Hematopoietic multipotent progenitor cell treated with erythropoietin and hydrocortisone succinate and interleukin-3 and kit ligand, for 17 days (in vitro differentiated cells): ENCODE data around the gene CASS4.
A peak's percentile ranks its signal among the peaks of the same experiment; 100 is the strongest.
"Not testable (repeated sequence)": the region's sequence is repeated elsewhere in the genome, so short reads cannot be mapped to it uniquely, and the experiment has no call there.

ENCODE experiments used
- DNase-seq: peaks from one replicate; pipeline ENCODE4 v3.0.0-alpha.2; 2015; ENCODE audit warnings: low spot score

Gene CASS4

DNA sequence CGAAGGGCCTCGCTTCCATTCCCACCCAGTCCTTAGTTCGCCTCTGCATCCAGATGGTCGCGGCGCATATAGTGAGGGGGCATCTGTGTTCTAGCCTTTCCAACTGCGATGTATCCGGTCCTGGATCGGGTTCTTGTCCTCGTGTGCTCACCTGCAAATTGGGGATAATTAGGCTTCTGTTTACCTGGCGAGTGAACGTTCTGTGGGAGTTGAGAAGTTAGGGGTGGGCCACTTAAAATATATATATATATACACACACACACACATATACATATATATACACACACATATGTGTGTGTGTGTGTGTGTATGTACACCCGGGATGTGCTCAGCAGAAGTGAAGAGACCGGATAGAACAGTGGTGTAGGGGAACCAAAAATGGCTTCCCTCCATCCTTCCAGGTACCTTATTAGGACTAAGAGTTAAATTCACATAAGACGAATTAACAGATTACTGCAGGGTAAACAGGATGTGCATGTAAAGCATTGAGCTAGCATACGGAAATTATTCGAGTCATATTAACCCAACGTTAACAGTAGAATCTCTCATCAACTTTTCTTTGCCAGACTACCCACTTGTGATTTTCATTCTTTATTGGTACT lies 19.1 kb upstream of the CASS4 start:
- no peak for DNase-seq

DNA sequence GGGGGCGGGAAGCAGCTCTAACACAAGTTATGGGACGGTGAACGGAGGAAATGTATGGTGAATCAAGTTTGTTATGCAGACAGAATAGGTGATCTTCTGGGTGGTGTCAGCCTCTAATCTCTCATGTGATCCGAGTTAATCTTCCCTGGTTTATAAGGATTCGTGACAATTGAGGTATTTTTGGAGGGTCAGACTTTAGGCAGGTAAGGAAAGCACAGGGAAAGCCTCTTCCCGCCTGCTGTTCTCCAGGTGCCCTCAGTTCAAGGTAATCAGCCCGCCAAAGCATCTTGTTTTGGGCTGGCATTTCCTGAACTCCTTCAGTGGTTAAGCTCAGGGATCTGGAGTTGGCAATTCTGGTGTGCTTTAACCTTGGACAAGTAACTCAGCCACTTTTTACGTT lies 18.4 kb upstream of the CASS4 start:
- no peak for DNase-seq

DNA sequence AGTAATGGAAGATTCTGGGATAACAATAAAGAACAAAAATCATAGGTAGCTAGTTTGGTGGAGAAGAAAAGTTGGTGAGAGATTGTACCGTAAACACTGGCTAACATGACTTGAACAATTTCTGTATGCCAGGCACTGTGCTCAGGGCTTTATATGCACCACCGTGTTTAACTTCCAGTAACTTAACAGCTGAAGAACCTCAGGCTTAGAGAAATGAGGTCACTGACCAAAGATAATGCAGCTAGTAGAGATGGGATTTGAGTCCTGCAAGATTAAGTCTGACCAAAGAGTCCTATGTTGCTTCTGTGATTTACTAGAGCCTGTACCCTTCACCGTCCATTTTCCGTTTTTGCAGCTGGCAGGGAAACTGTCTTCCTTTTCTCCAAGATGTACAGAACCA lies 16.9 kb upstream of the CASS4 start:
- no peak for DNase-seq

DNA sequence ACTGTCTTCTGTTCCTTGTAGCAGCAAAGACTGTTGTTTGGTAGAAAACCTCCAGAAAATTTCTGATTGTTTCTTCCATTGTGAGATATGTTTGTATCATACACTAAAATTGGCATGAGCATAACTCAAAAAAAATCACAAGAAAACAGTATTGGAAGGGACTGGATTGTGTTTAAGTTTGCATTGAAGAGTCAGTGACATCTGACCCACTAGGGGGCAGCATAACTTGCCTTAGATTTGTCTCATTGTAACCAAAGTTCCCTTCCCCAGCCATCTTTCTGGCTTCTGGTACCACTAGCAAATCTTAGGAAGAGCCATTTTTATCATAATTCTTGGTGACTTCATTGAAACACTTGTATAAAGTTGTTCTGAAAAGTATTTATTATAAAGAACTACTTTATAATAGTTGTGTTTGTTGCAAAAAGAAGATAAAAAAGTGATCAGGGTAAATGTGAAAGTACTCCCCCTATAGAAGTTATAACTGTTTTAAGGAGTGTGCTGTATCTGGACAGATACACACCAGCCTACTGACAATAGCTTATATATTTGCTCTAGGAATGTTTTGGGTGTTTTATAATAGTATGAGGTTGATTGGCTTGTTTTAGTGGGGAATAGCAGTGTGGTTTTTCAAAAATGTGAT lies 11.9 kb upstream of the CASS4 start:
- peak; percentile 85 for DNase-seq

DNA sequence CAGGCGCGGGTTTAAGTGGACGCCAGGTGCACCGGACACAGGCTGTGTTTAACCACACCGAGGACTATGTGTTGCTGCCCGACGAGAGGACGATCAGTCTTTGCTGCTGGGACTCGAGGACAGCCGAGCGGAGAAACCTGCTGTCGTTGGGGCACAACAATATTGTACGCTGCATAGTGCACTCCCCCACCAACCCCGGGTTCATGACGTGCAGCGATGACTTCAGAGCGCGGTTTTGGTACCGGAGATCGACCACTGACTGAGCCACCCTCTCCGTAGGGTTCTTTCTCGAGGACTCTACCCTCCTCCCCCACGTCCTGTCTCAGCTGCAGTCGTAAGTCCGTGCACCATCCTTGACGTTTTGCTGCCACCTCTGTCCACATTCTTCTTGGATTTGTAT lies 8.6 kb upstream of the CASS4 start:
- DNase-seq, result no peak

DNA sequence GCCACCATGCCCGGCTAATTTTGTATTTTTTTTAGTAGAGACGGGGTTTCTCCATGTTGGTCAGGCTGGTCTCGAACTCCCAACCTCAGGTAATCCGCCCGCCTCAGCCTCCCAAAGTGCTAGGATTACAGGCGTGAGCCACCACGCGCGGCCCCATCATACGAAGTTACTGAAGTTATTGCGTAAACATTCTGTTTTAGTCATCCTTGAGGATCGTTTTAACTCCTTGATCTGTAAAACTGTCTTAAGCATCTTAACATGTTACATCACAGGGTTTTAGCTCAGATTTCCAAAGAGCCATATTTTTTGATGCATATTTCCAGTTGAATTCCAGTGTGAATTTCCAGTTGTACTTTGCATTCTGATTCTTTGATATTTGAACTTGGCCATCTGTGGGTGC lies 6.7 kb upstream of the CASS4 start:
- DNase-seq, result not testable (repeated sequence)

DNA sequence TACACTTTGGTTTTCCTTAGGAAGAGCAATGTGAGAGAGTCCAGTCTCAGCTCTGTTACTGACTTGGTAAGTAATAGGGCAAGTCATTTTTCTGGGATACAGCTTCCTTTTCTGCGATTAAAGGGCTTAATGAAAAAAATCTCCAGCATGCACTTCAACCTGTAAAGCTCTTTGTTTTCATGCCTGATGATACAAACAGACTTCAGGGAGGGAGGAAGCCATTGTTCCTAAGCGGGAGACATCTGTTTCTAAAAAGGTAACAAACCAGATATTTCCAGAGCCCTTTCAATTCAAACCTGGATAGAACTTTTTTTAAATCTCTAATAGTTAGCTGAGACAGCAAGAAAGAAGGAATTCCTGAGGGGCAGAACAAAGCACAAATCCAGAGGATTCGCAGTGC lies 5.2 kb upstream of the CASS4 start:
- DNase-seq, result no peak

DNA sequence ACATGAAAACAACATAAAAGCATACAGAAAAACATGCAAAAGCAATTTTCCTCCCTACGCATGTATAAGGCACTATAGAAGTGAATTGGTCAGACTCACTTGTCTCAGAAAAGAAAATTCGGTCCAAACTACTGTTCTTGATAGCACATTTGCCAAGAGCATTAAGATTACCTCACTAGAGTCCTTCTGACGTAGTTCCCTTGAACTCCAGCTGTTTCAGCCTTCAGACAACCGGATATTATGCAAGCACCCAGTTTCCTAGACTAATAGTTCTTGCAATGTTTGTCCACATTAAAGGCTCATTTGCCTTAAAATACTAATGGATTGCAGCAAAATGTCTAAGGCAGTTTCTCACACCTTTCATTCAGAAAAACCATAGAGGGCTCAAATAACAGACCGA lies 2.5 kb upstream of the CASS4 start:
- no peak for DNase-seq

DNA sequence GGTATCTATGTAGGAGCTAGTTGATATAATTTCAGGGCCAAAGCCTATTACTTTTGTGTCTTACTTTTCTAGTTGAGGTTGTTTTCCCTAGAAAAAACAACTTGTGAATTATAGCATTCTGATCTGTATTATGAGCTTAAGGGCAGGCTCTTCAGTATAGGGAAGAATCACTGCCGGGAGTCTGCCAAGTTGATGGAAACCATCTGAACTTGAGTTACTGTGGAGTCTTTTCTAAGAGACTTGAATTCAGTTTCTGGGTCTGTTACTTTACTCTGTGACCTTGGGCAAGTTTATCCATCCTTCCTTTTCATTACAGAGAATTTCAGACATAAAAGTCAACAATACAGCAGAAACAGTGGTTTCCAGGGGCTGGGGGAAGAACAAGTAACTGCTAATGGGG lies 2.1 kb upstream of the CASS4 start:
- no peak for DNase-seq

DNA sequence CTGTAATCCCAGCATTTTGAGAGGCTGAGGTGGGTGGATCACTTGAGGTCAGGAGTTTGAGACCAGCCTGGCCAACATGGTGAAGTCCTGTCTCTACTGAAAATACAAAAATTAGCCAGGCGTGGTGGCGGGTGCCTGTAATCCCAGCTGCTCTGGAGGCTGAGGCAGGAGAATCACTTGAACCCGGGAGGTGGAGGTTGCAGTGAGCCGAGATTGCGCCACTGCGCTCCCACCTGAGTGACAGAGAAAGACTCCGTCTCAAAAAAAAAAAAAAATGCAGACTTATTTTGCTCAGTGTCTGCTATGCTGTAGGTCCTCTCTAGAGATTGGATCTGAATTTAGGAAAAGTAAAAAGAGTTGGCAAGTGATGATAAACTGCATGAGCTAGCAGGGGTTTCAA lies 773 bp upstream of the CASS4 start:
- not testable (repeated sequence) for DNase-seq

DNA sequence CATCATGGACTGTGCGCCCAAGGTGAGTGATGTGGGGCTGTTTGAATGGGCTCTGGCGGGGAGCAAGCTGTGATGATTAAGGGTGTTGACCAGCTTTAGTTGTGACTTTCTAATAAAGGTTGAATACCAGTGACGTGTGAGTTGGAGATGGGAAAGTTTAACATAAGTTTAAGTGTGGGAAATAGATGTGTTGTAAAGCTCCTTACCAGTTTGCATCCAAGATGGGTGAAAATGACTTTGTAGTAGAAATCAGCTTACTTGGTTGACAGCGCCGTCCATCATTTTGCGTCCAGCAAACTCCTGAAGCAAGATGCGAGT lies 372 bp downstream of the CASS4 start:
- DNase-seq, result no peak

DNA sequence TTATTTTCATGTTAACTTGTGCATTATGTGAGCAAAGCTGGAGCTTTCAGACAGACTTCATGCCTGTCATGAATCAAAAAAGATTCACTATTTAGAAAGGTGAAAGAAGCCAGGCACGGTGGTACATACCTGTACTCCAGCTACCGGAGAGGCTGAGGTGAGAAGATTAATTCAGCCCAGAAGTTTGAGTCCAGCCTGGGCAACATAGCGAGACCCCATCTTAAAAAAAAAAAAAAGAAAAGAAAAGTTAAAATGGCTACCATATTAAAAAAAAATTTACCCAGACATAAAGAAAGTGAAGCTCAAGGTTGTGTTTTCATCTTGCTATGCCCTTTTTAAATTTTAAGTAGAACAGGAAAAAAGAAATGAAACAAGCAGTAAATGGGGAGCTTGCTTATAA lies 889 bp downstream of the CASS4 start:
- no peak for DNase-seq

DNA sequence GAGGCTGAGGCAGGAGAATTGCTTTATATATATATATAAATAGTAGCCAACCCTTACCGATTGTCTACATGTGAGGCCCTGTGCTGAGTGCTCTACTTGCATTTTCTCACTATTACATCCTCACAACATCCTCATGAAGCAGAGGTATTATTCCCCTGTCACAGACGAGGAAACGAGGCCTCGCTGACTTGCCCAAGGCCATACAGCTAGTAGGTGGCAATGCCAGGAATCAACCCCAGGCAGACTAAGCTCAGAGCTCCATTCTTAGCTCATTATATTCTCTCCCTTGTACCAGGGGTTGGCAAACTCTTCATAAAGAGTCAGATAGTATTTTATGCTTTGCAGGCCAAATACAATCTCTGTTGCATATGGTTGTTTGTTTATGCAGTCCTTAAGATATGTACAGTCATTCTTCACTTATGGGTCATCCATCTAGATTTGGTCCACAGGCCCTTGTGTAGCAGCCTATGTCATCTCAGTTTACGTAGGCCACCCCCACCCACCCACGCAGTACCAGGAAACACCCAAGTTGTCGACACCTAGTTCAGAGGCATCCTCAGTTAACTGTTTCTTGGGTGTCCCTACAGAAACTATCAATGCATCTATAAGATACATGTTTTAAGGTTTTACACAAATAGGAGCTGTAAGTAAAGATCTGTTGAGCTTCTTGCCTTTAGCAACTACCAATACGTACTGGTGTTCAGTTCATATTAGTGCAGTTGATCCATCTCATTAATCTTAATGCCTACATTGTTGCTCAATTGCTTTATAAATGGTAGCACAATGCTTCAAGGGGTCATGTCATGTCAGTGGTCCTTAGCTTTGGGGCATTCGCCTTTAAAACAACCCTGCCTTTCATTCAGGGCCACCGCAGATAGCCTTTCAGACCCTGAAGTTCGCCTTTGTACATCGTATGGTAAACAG lies 3.0 kb downstream of the CASS4 start:
- peak; percentile 33 for DNase-seq

DNA sequence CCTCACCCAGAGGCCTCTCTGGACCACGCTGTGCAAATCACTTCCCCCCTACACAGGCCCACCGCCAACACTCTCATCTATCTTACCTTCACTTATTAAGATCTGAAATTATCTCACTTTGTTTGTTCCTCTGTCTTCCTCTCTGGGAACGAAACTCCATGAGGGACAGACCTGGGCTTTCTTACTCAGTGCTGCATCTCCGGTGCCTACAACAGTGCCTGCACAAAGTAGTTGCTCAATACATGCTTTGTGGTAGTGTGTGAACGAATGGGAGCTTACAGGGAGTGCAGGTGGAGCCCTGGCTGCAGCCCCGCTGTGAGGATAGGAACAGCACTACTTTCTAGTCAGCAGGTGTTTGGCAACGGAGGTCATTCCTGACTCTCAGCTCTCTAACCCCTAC lies 5.3 kb downstream of the CASS4 start:
- no peak for DNase-seq

DNA sequence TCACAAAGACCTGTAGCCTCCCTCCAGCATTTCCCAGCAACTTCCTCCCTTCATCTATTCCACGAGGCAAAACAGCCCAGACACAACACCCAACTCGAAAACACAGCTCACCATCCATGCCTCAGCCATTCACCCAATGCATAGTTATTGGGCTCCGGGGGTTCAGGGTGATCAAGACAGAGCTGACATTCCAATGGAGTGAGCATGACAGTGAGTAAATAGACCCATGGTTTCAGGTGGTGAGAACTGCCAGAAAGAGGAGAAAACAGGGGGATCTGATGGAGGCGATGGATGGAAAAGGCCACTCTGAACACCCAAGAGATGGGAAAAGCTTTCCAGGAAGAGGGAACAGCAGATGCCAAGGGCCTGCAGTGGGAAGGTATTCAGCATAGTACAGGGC lies 5.9 kb downstream of the CASS4 start:
- DNase-seq, result no peak

DNA sequence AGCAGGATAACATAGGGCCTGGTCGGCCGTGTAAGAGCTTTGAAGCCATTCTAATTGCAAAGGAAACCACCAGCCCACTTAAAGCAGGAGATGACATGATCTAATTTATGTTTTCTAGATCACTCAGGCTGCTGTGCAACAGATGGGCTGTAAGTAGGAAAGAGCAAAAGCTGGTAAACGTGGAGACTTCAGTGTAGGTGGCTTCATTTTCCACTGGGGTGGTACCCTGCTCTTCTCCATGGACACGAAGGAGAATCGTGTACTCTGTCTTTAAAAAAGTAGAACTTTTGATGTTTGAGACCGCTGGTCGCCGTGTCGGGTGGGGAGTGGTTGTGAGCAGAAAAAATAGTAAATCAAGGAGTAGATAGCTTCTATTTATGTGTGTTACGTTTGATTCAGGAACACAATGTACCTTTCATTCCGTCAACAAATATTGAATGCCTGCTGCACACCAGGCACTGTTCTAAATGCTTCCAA lies 6.4 kb downstream of the CASS4 start:
- DNase-seq, result no peak

DNA sequence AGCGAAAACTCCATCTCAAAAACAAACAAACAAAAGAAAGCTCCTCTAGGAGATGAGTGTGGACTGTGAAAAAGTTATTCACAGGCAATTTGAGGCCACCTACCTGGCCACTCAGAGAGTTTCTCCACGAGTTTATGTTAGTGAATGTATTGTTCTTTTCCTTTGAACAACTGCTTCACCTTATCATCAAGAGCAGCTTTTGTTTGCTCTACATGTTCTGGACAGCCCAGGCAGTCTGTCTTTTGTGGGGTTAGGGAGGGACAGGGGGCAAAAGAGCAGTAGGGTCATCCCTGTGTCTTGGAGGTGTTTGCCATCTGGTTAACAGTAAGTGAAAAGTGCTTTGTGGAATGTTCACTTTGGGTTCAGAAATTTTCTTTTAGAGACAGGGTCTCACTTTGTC lies 8.0 kb downstream of the CASS4 start:
- no peak for DNase-seq

DNA sequence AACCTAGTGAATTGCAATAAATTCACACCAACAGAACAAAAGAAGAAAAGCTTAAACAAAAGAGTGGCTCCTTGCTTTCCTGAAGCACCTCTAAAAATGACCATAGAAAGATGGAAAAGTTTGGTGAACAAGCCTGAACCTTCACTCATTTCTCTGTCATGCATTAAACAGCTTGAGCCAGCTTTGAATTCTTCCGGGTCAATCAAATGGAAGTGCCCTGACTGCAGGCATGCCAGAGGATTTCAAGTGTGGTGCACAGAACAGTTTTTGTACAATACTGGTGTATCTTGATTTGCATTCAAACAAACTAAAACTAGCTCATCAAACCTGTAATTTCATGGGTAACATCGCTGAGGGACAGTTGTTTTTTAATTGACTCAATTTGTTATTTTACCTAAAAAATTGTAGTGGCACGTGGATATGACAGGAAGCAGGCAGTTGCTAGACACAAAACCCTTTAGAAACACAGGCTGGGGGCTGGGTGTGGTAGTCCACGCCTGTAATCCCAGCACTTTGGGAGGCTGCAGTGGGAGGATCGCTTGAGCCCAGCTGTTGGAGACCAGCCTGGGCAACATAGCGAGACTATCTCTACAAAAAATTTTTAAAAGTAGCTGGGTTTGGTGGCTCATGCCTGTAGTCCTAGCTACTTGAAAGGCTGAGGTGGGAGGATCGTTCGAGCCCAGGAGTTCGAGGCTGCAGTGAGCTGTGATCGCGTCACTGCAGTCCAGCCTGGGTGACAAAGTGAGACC lies 9.1 kb downstream of the CASS4 start:
- DNase-seq, result no peak

DNA sequence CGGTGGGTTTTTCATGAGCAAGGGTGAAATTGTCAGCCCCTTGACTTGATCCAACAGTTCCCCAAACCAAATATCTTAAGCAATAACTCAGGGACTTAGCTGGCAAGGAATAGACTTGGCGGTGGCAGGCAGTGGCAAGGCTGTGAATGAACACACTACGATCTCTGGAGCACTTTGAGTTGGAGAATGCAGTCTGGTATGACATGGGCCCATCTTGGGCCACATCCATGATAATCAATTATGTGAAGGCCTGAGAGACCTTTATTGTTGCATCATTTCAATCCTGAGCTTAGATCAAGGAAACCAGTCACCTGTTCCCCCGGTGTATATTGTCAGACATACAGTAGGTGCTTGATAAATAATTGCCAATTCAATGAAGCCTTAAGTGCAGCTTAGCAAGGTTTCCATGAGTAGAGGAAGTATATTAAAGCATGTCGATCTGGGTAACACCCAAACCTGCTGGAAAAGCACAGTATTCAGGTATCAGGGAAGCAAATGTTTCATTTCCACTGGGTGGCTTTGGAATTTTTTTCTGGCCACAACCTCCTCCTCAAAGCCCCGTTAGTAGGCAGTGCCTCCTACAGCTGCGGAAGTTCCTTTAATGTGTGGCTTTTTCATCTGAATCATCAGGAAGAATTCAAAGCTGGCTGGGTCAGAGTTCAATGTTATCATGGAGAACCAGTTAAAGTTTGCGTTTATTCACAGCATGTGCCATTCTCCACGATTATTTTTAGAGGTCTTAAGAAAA lies 10.2 kb downstream of the CASS4 start:
- no peak for DNase-seq

DNA sequence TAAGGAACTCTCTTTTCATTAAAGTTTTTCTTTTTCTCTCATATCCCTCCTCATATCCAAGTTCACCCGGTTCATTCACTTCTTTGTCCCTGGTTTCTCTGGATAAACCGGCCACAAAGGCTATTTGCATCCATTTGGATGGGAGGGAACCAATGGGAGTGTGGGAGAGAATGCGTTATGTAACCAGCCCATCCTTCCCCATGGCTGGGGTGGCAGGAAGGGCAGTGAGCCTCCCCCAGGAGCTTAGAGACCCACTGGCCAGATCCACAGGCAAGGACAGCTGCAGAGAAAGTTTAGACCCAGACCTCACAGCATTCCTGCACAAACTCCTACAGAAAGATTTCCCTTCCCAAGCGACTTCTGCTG lies 10.7 kb downstream of the CASS4 start:
- DNase-seq, result no peak

DNA sequence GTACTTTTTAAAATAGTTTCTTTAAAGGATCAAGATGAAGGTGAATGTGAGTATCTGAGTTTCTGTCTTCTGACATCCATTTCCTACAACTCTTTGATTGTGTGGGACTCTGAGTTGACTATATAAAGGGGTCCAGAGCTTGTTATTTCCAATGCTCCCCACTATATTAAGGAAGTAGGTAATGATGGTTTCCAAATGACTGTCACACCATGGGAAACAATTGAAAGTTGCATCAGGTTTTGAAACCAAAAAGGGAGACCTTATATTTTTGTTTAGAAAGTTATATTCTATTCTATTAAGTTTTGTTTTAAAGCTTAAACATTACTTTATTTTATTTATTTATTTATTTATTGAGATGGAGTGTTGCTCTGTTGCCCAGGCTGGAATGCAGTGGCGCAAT lies 11.2 kb downstream of the CASS4 start:
- no peak for DNase-seq

DNA sequence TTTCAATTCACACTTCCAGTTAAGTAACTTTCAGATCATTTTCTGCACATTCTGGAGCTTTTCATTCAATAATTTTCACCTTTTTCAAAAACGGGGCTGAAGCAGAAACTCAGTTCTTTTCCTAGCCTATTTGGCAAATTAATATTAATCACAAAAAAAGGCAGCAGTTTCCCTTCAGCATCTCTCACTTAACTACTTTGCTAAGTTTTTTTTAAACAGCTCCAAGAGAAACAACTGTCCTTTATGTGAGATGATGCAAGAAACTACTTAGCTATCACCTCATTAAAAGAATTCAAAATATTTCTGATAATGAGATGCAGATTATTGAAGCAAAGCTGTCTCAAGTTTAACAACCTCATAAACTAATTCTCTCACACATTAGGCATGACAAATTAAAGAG lies 11.8 kb downstream of the CASS4 start:
- DNase-seq, result no peak
